GM12878 (cell line): ENCODE results near the gene LRRN2. TPM values are rescaled to one million over a fixed set of nuclear protein-coding genes. Genes with fewer than 3 reads are reported as not detected.

Experiments used
- ATAC-seq: fragments of 200-7000 bp; cut with Tn5 transposase; 3 replicates; pipeline ENCODE4 v1.9.1; 2020; ENCODE audit warnings: mild to moderate bottlenecking, moderate library complexity
- BruUV-seq: library from RNA; stranded (reverse); fragments of 400-500 nt; replicated peaks from 2 replicates; lab custom pipeline; 2021; lab: Mats Ljungman, UMichigan
- CTCF ChIA-PET: fragments of 300-600 bp; sonication (Branson Sonifier 250); formaldehyde crosslinking; extraction: SDS; loops from one replicate; lab custom pipeline; 2021; ENCODE audit warnings: inconsistent platforms; lab: Yijun Ruan, JAX
- POLR2A ChIA-PET: fragments of 350-600 bp; formaldehyde crosslinking; extraction: SDS; loops from one replicate; lab custom pipeline; 2021; ENCODE audit warnings: inconsistent platforms; lab: Charles Lee
- RAD21 ChIA-PET: fragments of 300-600 bp; sonication (Branson Sonifier 250); formaldehyde crosslinking; loops from one replicate; lab custom pipeline; 2023; ENCODE audit warnings: antibody characterized with exemption; ENCODE audit not compliant: unreplicated experiment; lab: Charles Lee
- SMC1A ChIA-PET: fragments of 300-600 bp; sonication (Branson Sonifier 250); formaldehyde crosslinking; loops from one replicate; lab custom pipeline; 2023; ENCODE audit not compliant: unreplicated experiment, uncharacterized antibody; lab: Charles Lee
- DNase-seq: peaks from one replicate; pipeline ENCODE4 v3.0.0-alpha.2; 2011; ENCODE audit warnings: low read depth, low spot score
- FAIRE-seq: peaks from 3 replicates; lab custom pipeline; 2011; peaks lifted over from hg19 to GRCh38; lab: Jason Lieb, UNC
- H2AFZ ChIP-seq: 2 replicates; pipeline ENCODE4 v1.6.0; 2011; ENCODE audit warnings: low read depth, low read length, control low read depth; ENCODE audit not compliant: control insufficient read depth
- H3K27ac ChIP-seq: 2 replicates; pipeline ENCODE4 v1.5.1; 2011; ENCODE audit warnings: control low read depth; ENCODE audit not compliant: control insufficient read depth, insufficient read depth
- H3K27me3 ChIP-seq, 2 experiments: replicated peaks in 1 of 2; 2 replicates each; pipeline versions ENCODE4 v1.6.0 to v1.6.1; 2011; ENCODE audit warnings: low read length in 1 of 2; ENCODE audit not compliant: control insufficient read depth in 2 of 2, insufficient read depth in 2 of 2
- H3K36me3 ChIP-seq, 2 experiments: 2 replicates each; pipeline ENCODE4 v1.5.1; 2011; ENCODE audit warnings: low read length in 1 of 2; ENCODE audit not compliant: control insufficient read depth in 2 of 2, insufficient read depth in 2 of 2
- H3K4me1 ChIP-seq: 2 replicates; pipeline ENCODE4 v1.6.1; 2011; ENCODE audit warnings: mild to moderate bottlenecking, low read length, moderate library complexity, mixed read lengths; ENCODE audit not compliant: control insufficient read depth, insufficient read depth
- H3K4me2 ChIP-seq: 2 replicates; pipeline ENCODE4 v1.6.0; 2011; ENCODE audit warnings: control low read depth; ENCODE audit not compliant: control insufficient read depth, insufficient read depth
- H3K4me3 ChIP-seq: fragments of 200-600 bp; sonication (generic); 2 replicates; pipeline ENCODE4 v1.5.1; 2016
- H3K79me2 ChIP-seq: 2 replicates; pipeline ENCODE4 v1.6.0; 2011; ENCODE audit warnings: low read length; ENCODE audit not compliant: control insufficient read depth, insufficient read depth
- H3K9ac ChIP-seq: 2 replicates; pipeline ENCODE4 v1.8.0; 2011; ENCODE audit warnings: low read length, control low read depth, mixed read lengths; ENCODE audit not compliant: control insufficient read depth, insufficient read depth
- H3K9me3 ChIP-seq: replicated peaks from 3 replicates; pipeline ENCODE4 v1.5.1; 2011; ENCODE audit warnings: mild to moderate bottlenecking, low read length; ENCODE audit not compliant: control insufficient read depth, insufficient read depth
- H4K20me1 ChIP-seq: 2 replicates; pipeline ENCODE4 v1.6.0; 2011; ENCODE audit not compliant: control insufficient read depth, insufficient read depth
- BACH1 ChIP-seq: fragments of 450-650 bp; IDR thresholded peaks from 2 replicates; pipeline ENCODE4 v1.6.1; 2017; ENCODE audit warnings: mild to moderate bottlenecking, borderline replicate concordance
- CBFB ChIP-seq: IDR thresholded peaks from 2 replicates; pipeline ENCODE4 v1.6.1; 2016; ENCODE audit warnings: antibody characterized with exemption, low read depth
- ETV6 ChIP-seq, 2 experiments: fragments of 450-650 bp in 1 of 2; IDR thresholded peaks in 1 of 2; conservative IDR thresholded peaks in 1 of 2; 2 replicates each; pipeline ENCODE4 v1.6.1; 2014; ENCODE audit warnings: antibody characterized with exemption in 1 of 2, borderline replicate concordance in 1 of 2, low read depth in 1 of 2, mild to moderate bottlenecking in 1 of 2, moderate library complexity in 1 of 2
- FOS ChIP-seq: IDR thresholded peaks from 3 replicates; pipeline ENCODE4 v1.6.1; 2011; ENCODE audit warnings: borderline replicate concordance; ENCODE audit not compliant: insufficient read length; ENCODE audit errors: extremely low read depth
- GABPA ChIP-seq: IDR thresholded peaks from 2 replicates; pipeline ENCODE4 v1.6.1; 2014; ENCODE audit warnings: antibody characterized with exemption, low read depth, mild to moderate bottlenecking, inconsistent platforms
- HCFC1 ChIP-seq: fragments of 150-350 bp; IDR thresholded peaks from 2 replicates; pipeline ENCODE4 v1.6.1; 2014; ENCODE audit warnings: low read length
- HDAC2 ChIP-seq: fragments of 200-600 bp; sonication (generic); IDR thresholded peaks from 2 replicates; pipeline ENCODE4 v1.6.1; 2017
- PAX5 ChIP-seq: IDR thresholded peaks from 2 replicates; pipeline ENCODE4 v1.6.1; 2011; ENCODE audit warnings: low read depth, low read length, borderline replicate concordance
- PML ChIP-seq: IDR thresholded peaks from 2 replicates; pipeline ENCODE4 v1.6.1; 2012; ENCODE audit warnings: low read length, inconsistent platforms
- SMARCA5 ChIP-seq: fragments of 450-650 bp; IDR thresholded peaks from 2 replicates; pipeline ENCODE4 v1.6.1; 2017; ENCODE audit warnings: mild to moderate bottlenecking
- STAT3 ChIP-seq: IDR thresholded peaks from 2 replicates; pipeline ENCODE4 v1.6.1; 2011; ENCODE audit warnings: low read depth, low read length, improper control_type of control experiment
- SUZ12 ChIP-seq: fragments of 200-600 bp; sonication (generic); IDR thresholded peaks from one replicate; pipeline ENCODE4 v1.6.1; 2018; ENCODE audit warnings: antibody characterized with exemption, mild to moderate bottlenecking; ENCODE audit not compliant: unreplicated experiment
- ZZZ3 ChIP-seq: IDR thresholded peaks from 2 replicates; pipeline ENCODE4 v1.6.1; 2011; ENCODE audit warnings: low read depth; ENCODE audit not compliant: control insufficient read depth, insufficient read length
- WGBS: methylation state at CpG from one replicate; pipeline ENCODE4 v1.1.6; 2016; ENCODE audit warnings: low lambda C conversion rate; ENCODE audit not compliant: insufficient replicate concordance, insufficient coverage; ENCODE audit errors: missing lambda C conversion rate; 5-methylcytosine and 5-hydroxymethylcytosine counted together
- in situ Hi-C: fragments of 300-500 bp; cut with MboI; formaldehyde crosslinking; loops from 9 replicates; pipeline ENCODE4 v1.14.3; 2018; ENCODE audit warnings: mixed read lengths
- intact Hi-C: fragments of 100-400 bp; cut with micrococcal nuclease; formaldehyde crosslinking; loops from one replicate; pipeline ENCODE4 v1.14.2; 2022; ENCODE audit not compliant: unreplicated experiment
- polyA plus RNA-seq, 11 experiments: library from polyadenylated mRNA; depleted of rRNA in 4 of 11; unstranded in 6 of 11; stranded (reverse) in 5 of 11; fragments of >200 nt; fragmentation: Nextera tagmentation in 4 of 11; fragmentation: Illumina TruSeq in 1 of 11; extraction: Ambion mirVana in 4 of 11; extraction: Trizol in 1 of 11; gene quantifications; 1 replicate in 1 of 11; 2 replicates in 10 of 11; pipeline versions ENCODE4 v1.2.1 to v1.2.3, GENCODE V29; 2011 to 2016; ENCODE audit warnings: inconsistent platforms in 2 of 11, missing spikeins in 2 of 11, low read depth in 1 of 11
- total RNA-seq, 4 experiments: library from RNA; depleted of rRNA in 3 of 4; stranded (reverse); fragments of >200 nt in 3 of 4; fragmentation: Illumina TruSeq in 1 of 4; extraction: Trizol in 1 of 4; gene quantifications; 2 replicates each; pipeline versions ENCODE4 v1.2.1 to v1.2.3, GENCODE V29; 2013 to 2021
- TF ChIP-seq, protein P1 (sequence below): IDR thresholded peaks from 2 replicates; pipeline ENCODE4 v1.6.1; 2012; ENCODE audit warnings: low read depth, low read length, improper control_type of control experiment
- TF ChIP-seq, protein P2 (sequence below): fragments of 450-650 bp; IDR thresholded peaks from 2 replicates; pipeline ENCODE4 v1.6.1; 2017; ENCODE audit warnings: borderline replicate concordance
- TF ChIP-seq, protein P3 (sequence below): fragments of 450-650 bp; IDR thresholded peaks from 2 replicates; pipeline ENCODE4 v1.6.1; 2018; ENCODE audit warnings: mild to moderate bottlenecking, low read depth, moderate library complexity; ENCODE audit not compliant: partially characterized antibody
- TF ChIP-seq, protein P4 (sequence below): fragments of 450-650 bp; IDR thresholded peaks from 2 replicates; pipeline ENCODE4 v1.6.1; 2016; ENCODE audit warnings: mild to moderate bottlenecking

LRRN2 gene
- total and polyA plus RNA-seq, 10 of the 15 experiments (the other 5 are each of a cell fraction or from before 2014, with no cell fraction given), result not detected

DNA sequence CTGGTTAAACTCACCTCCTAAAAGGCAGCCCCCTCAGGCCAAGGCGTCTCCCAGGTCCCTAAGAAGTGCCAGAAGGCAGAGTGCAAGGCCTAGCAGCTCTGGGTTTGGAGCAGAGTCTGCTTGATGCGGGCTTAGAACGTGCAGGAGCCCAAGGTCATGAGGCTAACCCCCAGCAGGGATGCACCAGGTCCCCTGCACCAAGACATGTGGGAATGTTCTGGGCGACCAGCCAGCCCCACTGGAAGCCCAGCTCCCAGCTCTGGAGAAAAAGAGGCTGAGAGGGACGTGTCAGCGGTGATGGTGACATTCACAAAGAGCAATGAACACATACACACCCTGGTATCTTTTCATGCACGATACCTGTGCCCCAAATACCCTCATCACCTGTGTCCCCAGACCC is 5.1 kb downstream of the LRRN2 start:
- Histone ChIP-seq H3K9me3 (no peaks in the 10 kb centered on the region), H3K4me1 (no peaks in the 10 kb centered on the region), H3K4me2 (no peak overlapping the region), H3K27me3 (peaks cover 13 to 16% of the 10 kb centered on the region in 2 experiments; a peak in 3 of 4 replicates), H3K9ac (no peak overlapping the region), H3K4me3 (no peak overlapping the region), H3K36me3 (no peaks in the 10 kb centered on the region), H3K79me2 (no peaks in the 10 kb centered on the region), H3K27ac (no peak overlapping the region), H4K20me1 (no peaks in the 10 kb centered on the region; the same call in 1 of the 2 replicates), H2AFZ (no peak overlapping the region)
- ChIA-PET CTCF (interaction anchor here (0.7 to 1.8 kb wide), 3 partner anchors 87 to 126 kb away, joined by 3 to 4 read pairs (median 4); no protein-coding TSS in a partner anchor), SMC1A (no interaction called here), POLR2A (no interaction called here), RAD21 (interaction anchor here (1.5 kb wide), 1 partner anchor 126 kb away, joined by 3 read pairs; no protein-coding TSS in a partner anchor)
- no TSS peak for BruUV-seq
- intact Hi-C loops (no loop called here), in situ Hi-C loops (no loop called here)
- FAIRE-seq (no peak), ATAC-seq (no peak), DNase-seq (no peak)
- WGBS, result 17% methylated on average over 7 of the region's 7 CpGs
- TF ChIP-seq CBFB, result no peak
- TF ChIP-seq SUZ12, result no peak
- no peak for TF ChIP-seq PAX5
- no peak for TF ChIP-seq BACH1
- TF ChIP-seq, protein P1, sequence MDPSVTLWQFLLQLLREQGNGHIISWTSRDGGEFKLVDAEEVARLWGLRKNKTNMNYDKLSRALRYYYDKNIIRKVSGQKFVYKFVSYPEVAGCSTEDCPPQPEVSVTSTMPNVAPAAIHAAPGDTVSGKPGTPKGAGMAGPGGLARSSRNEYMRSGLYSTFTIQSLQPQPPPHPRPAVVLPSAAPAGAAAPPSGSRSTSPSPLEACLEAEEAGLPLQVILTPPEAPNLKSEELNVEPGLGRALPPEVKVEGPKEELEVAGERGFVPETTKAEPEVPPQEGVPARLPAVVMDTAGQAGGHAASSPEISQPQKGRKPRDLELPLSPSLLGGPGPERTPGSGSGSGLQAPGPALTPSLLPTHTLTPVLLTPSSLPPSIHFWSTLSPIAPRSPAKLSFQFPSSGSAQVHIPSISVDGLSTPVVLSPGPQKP, result no peak
- TF ChIP-seq HCFC1, result no peak
- TF ChIP-seq, protein P2, sequence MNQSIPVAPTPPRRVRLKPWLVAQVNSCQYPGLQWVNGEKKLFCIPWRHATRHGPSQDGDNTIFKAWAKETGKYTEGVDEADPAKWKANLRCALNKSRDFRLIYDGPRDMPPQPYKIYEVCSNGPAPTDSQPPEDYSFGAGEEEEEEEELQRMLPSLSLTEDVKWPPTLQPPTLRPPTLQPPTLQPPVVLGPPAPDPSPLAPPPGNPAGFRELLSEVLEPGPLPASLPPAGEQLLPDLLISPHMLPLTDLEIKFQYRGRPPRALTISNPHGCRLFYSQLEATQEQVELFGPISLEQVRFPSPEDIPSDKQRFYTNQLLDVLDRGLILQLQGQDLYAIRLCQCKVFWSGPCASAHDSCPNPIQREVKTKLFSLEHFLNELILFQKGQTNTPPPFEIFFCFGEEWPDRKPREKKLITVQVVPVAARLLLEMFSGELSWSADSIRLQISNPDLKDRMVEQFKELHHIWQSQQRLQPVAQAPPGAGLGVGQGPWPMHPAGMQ, result no peak
- TF ChIP-seq PML, result no peak
- TF ChIP-seq GABPA, result no peak
- TF ChIP-seq, protein P3, sequence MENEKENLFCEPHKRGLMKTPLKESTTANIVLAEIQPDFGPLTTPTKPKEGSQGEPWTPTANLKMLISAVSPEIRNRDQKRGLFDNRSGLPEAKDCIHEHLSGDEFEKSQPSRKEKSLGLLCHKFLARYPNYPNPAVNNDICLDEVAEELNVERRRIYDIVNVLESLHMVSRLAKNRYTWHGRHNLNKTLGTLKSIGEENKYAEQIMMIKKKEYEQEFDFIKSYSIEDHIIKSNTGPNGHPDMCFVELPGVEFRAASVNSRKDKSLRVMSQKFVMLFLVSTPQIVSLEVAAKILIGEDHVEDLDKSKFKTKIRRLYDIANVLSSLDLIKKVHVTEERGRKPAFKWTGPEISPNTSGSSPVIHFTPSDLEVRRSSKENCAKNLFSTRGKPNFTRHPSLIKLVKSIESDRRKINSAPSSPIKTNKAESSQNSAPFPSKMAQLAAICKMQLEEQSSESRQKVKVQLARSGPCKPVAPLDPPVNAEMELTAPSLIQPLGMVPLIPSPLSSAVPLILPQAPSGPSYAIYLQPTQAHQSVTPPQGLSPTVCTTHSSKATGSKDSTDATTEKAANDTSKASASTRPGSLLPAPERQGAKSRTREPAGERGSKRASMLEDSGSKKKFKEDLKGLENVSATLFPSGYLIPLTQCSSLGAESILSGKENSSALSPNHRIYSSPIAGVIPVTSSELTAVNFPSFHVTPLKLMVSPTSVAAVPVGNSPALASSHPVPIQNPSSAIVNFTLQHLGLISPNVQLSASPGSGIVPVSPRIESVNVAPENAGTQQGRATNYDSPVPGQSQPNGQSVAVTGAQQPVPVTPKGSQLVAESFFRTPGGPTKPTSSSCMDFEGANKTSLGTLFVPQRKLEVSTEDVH, result no peak
- TF ChIP-seq SMARCA5, result no peak
- no peak for TF ChIP-seq STAT3
- TF ChIP-seq ETV6 (conservative IDR thresholded peaks at IDR 0.05 in 1 of 2, IDR thresholded peaks at IDR 0.05 in 1 of 2; ENCODE audit: borderline replicate concordance in 1 of 2, low read depth in 1 of 2), result no peak
- no peak for TF ChIP-seq HDAC2
- TF ChIP-seq ZZZ3, result no peak
- TF ChIP-seq, protein P4, sequence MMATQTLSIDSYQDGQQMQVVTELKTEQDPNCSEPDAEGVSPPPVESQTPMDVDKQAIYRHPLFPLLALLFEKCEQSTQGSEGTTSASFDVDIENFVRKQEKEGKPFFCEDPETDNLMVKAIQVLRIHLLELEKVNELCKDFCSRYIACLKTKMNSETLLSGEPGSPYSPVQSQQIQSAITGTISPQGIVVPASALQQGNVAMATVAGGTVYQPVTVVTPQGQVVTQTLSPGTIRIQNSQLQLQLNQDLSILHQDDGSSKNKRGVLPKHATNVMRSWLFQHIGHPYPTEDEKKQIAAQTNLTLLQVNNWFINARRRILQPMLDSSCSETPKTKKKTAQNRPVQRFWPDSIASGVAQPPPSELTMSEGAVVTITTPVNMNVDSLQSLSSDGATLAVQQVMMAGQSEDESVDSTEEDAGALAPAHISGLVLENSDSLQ, result no peak
- TF ChIP-seq FOS, result no peak
